K562 (cell line): Measurements from ENCODE around the gene ZBTB18. TPM values are rescaled to one million over a fixed set of nuclear protein-coding genes. Genes with fewer than 3 reads are reported as not detected.

Experiments used
- ATAC-seq: fragments of 200-7000 bp; cut with Tn5 transposase; 3 replicates; pipeline ENCODE4 v1.9.1; 2020; ENCODE audit warnings: moderate library complexity
- BruUV-seq: library from RNA; stranded (reverse); fragments of 400-500 nt; replicated peaks from 2 replicates; lab custom pipeline; 2021; lab: Mats Ljungman, UMichigan
- CTCF ChIA-PET: fragments of 300-600 bp; formaldehyde crosslinking; extraction: SDS; loops from one replicate; lab custom pipeline; 2021; ENCODE audit warnings: low intra/inter-chr PET ratio; lab: Yijun Ruan, JAX
- POLR2A ChIA-PET: fragments of 300-600, 350-650 bp; sonication (Branson Sonifier 250); formaldehyde crosslinking; extraction: SDS; loops from one replicate; lab custom pipeline; 2021; ENCODE audit warnings: antibody characterized with exemption, inconsistent platforms; lab: Yijun Ruan, JAX
- DNase-seq, 4 experiments: peaks; one replicate each; pipeline versions ENCODE4 v3.0.0 to v3.0.0-alpha.2; 2011 to 2018; ENCODE audit warnings: low spot score in 3 of 4, mixed read lengths in 3 of 4; ENCODE audit errors: extremely low read depth in 1 of 4
- FAIRE-seq: peaks from 2 replicates; lab custom pipeline; 2011; peaks lifted over from hg19 to GRCh38; lab: Jason Lieb, UNC
- H2AFZ ChIP-seq: 2 replicates; pipeline ENCODE4 v1.6.0; 2011; ENCODE audit warnings: low read depth, low read length, control low read depth, inconsistent platforms
- H3K27ac ChIP-seq: fragments of 200-600 bp; 3 replicates; pipeline ENCODE4 v1.8.0; 2011; ENCODE audit warnings: low read depth, mild to moderate bottlenecking, control low read depth, inconsistent platforms, low read length, moderate library complexity, mixed read lengths; ENCODE audit errors: extremely low read depth
- H3K27me3 ChIP-seq, 2 experiments: fragments of 300-600 bp in 1 of 2; 2 replicates in 1 of 2; 3 replicates in 1 of 2; pipeline versions ENCODE4 v1.6.0 to v1.8.0; 2011; ENCODE audit warnings: inconsistent platforms in 2 of 2, low read length in 2 of 2, mild to moderate bottlenecking in 1 of 2, mixed read lengths in 1 of 2, moderate library complexity in 1 of 2; ENCODE audit not compliant: control insufficient read depth in 2 of 2, insufficient read depth in 2 of 2
- H3K36me3 ChIP-seq: fragments of 300-600 bp; 3 replicates; pipeline ENCODE4 v1.8.0; 2011; ENCODE audit warnings: mild to moderate bottlenecking, low read length, inconsistent platforms; ENCODE audit not compliant: control insufficient read depth, insufficient read depth
- H3K4me1 ChIP-seq, 2 experiments: fragments of 200-600 bp in 1 of 2; replicated peaks in 1 of 2; 2 replicates in 1 of 2; 3 replicates in 1 of 2; pipeline versions ENCODE4 v1.5.1 to v1.8.0; 2011; ENCODE audit warnings: inconsistent platforms in 2 of 2, low read length in 2 of 2, mild to moderate bottlenecking in 1 of 2, mixed read lengths in 1 of 2, moderate library complexity in 1 of 2; ENCODE audit not compliant: control insufficient read depth in 2 of 2, insufficient read depth in 2 of 2
- H3K4me2 ChIP-seq: 2 replicates; pipeline ENCODE4 v1.6.1; 2011; ENCODE audit warnings: low read length, control low read depth, inconsistent platforms, mixed read lengths; ENCODE audit not compliant: insufficient read depth
- H3K4me3 ChIP-seq: fragments of 200-600 bp; sonication (generic), shearing (Covaris generic); 2 replicates; pipeline ENCODE4 v1.5.1; 2016; ENCODE audit warnings: control low read depth, inconsistent platforms
- H3K79me2 ChIP-seq: fragments of 200-600 bp; 3 replicates; pipeline ENCODE4 v1.8.0; 2011; ENCODE audit warnings: low read length, inconsistent platforms; ENCODE audit not compliant: control insufficient read depth, insufficient read depth
- H3K9ac ChIP-seq, 2 experiments: 2 replicates each; pipeline versions ENCODE4 v1.6.0 to v1.6.1; 2011; ENCODE audit warnings: low read depth in 2 of 2, low read length in 2 of 2, control low read depth in 1 of 2, inconsistent platforms in 1 of 2, mild to moderate bottlenecking in 1 of 2, mixed read lengths in 1 of 2; ENCODE audit not compliant: insufficient read depth in 1 of 2
- H3K9me1 ChIP-seq: one replicate; pipeline ENCODE4 v1.6.0; 2011; ENCODE audit warnings: inconsistent platforms, mild to moderate bottlenecking, low read length, moderate library complexity; ENCODE audit not compliant: control insufficient read depth, insufficient read depth
- H3K9me3 ChIP-seq: replicated peaks from 2 replicates; pipeline ENCODE4 v1.5.1; 2011; ENCODE audit warnings: low read depth, low read length, inconsistent platforms; ENCODE audit not compliant: control insufficient read depth, insufficient read depth
- H4K20me1 ChIP-seq: replicated peaks from 2 replicates; pipeline ENCODE4 v1.6.1; 2011; ENCODE audit warnings: low read length, inconsistent platforms, mixed read lengths; ENCODE audit not compliant: control insufficient read depth, insufficient read depth
- BHLHE40 ChIP-seq: IDR thresholded peaks from 2 replicates; pipeline ENCODE4 v1.6.1; 2011; ENCODE audit warnings: low read length, improper control_type of control experiment
- CREM ChIP-seq: IDR thresholded peaks from 2 replicates; pipeline ENCODE4 v1.6.1; 2014; ENCODE audit warnings: antibody characterized with exemption, low read depth
- HDAC1 ChIP-seq, 2 experiments: fragments of 450-650 bp; IDR thresholded peaks; 2 replicates each; pipeline ENCODE4 v1.6.1; 2016 to 2017; ENCODE audit warnings: inconsistent platforms in 1 of 2, mild to moderate bottlenecking in 1 of 2, moderate library complexity in 1 of 2
- HNRNPK ChIP-seq: fragments of 200-400 bp; formaldehyde crosslinking; IDR thresholded peaks from one replicate; pipeline ENCODE4 v1.6.1; 2018; ENCODE audit warnings: mild to moderate bottlenecking, low read depth, low read length; ENCODE audit not compliant: poor library complexity, severe bottlenecking
- POLR2B ChIP-seq: fragments of 450-650 bp; IDR thresholded peaks from 2 replicates; pipeline ENCODE4 v1.6.1; 2018; ENCODE audit warnings: low read depth; ENCODE audit not compliant: partially characterized antibody
- SRSF3 ChIP-seq: fragments of 200-400 bp; formaldehyde crosslinking; IDR thresholded peaks from 2 replicates; pipeline ENCODE4 v1.6.1; 2016; ENCODE audit warnings: mild to moderate bottlenecking, low read length, moderate library complexity; ENCODE audit not compliant: insufficient read depth
- WGBS: fragments of 100-300 bp; shearing (Covaris generic); methylation state at CpG from one replicate; pipeline ENCODE4 v1.1.6; 2016; ENCODE audit warnings: low coverage, mixed read lengths; ENCODE audit not compliant: insufficient coverage; ENCODE audit errors: missing lambda C conversion rate; 5-methylcytosine and 5-hydroxymethylcytosine counted together
- in situ Hi-C: fragments of 300-500 bp; cut with MboI; formaldehyde crosslinking; loops from 4 replicates; pipeline ENCODE4 v1.15.0; 2018; ENCODE audit warnings: inconsistent platforms, mixed read lengths
- intact Hi-C: fragments of 100-400 bp; cut with micrococcal nuclease; formaldehyde crosslinking; loops from 2 replicates; pipeline ENCODE4 v1.14.2; 2022
- polyA plus RNA-seq, 8 experiments: library from polyadenylated mRNA; depleted of rRNA in 4 of 8; stranded (reverse) in 5 of 8; unstranded in 3 of 8; fragments of >200 nt; fragmentation: Nextera tagmentation in 2 of 8; fragmentation: Illumina TruSeq in 1 of 8; extraction: Ambion mirVana in 2 of 8; extraction: Trizol in 1 of 8; gene quantifications; 2 replicates each; pipeline versions ENCODE4 v1.2.1 to v1.2.3, GENCODE V29; 2011 to 2014; ENCODE audit warnings: inconsistent platforms in 1 of 8, missing spikeins in 1 of 8
- total RNA-seq, 7 experiments: library from RNA; depleted of rRNA in 6 of 7; stranded (reverse); fragments of >200 nt in 6 of 7; fragmentation: Illumina TruSeq in 2 of 7; extraction: Trizol in 2 of 7; gene quantifications; 2 replicates each; pipeline versions ENCODE4 v1.2.1 to v1.2.3, GENCODE V29; 2011 to 2021; ENCODE audit warnings: low replicate concordance in 1 of 7

Gene ZBTB18
- total and polyA plus RNA-seq, 9 of the 15 experiments (the other 6 are each of a cell fraction or from before 2014, with no cell fraction given) = 0.13 to 2.6 (median 1.6) TPM

- in situ Hi-C loops = no loop called here
- H3K9me3 ChIP-seq = no peaks in the 10 kb centered on the region
- WGBS = 19% methylated on average over 6 of the region's 6 CpGs
- ChIA-PET CTCF (no interaction called here), POLR2A (interaction anchor here (1.5 kb wide), 1 partner anchor 9 kb away, joined by 4 read pairs; no protein-coding TSS in a partner anchor)
- DNase-seq (no peak), ATAC-seq (no peak), FAIRE-seq (no peak)
- peaks cover 4% of the 10 kb centered on the region; the same call in 1 of the 2 replicates for H4K20me1 ChIP-seq
- H3K27ac ChIP-seq = no peak overlapping the region
- BruUV-seq = no TSS peak
- H3K4me3 ChIP-seq = no peak overlapping the region
- H3K36me3 ChIP-seq = no peaks in the 10 kb centered on the region
- H3K4me1 ChIP-seq = peaks cover 0 to 3% of the 10 kb centered on the region in 2 experiments; a peak in 1 of 5 replicates
- no peak overlapping the region for H3K4me2 ChIP-seq
- peaks cover 5 to 7% of the 10 kb centered on the region in 2 experiments; a peak in 3 of 5 replicates for H3K27me3 ChIP-seq
- intact Hi-C loops = no loop called here
- peaks cover 3% of the 10 kb centered on the region for H3K9me1 ChIP-seq
- H2AFZ ChIP-seq = no peak overlapping the region
- no peak overlapping the region for H3K9ac ChIP-seq
- H3K79me2 ChIP-seq = no peaks in the 10 kb centered on the region
- TF ChIP-seq BHLHE40 = no peak
- TF ChIP-seq POLR2B = no peak
- TF ChIP-seq HNRNPK = no peak
- TF ChIP-seq HDAC1 (IDR thresholded peaks at IDR 0.05) = no peak
- no peak for TF ChIP-seq SRSF3
- TF ChIP-seq CREM = no peak
Observed at GRCh38 chr1:244056577-244056976, 5.5 kb downstream of the ZBTB18 start.
